GM23248 (cell line): Measurements from ENCODE around the gene TTC4. TPM values are rescaled to one million over a fixed set of nuclear protein-coding genes. Genes with fewer than 3 reads are reported as not detected.

Experiments
- DNase-seq: peaks from one replicate; pipeline ENCODE4 v3.0.0-alpha.2; 2015
- H2AFZ ChIP-seq: fragments of 200-600 bp; sonication (generic); 2 replicates; pipeline ENCODE4 v1.6.1; 2016; ENCODE audit warnings: antibody characterized with exemption
- H3F3A ChIP-seq: fragments of 200-600 bp; sonication (generic); 2 replicates; pipeline ENCODE4 v1.6.1; 2016; ENCODE audit warnings: mild to moderate bottlenecking, antibody characterized with exemption, mixed run types; ENCODE audit not compliant: insufficient read depth
- H3K27ac ChIP-seq: fragments of 200-600 bp; sonication (generic); 2 replicates; pipeline ENCODE4 v1.5.1; 2016; ENCODE audit warnings: mild to moderate bottlenecking
- H3K27me3 ChIP-seq: fragments of 200-600 bp; sonication (generic); replicated peaks from 2 replicates; pipeline ENCODE4 v1.6.1; 2016; ENCODE audit warnings: mild to moderate bottlenecking; ENCODE audit not compliant: insufficient read depth
- H3K36me3 ChIP-seq: fragments of 200-600 bp; sonication (generic); 2 replicates; pipeline ENCODE4 v1.6.1; 2016; ENCODE audit warnings: low read depth, mild to moderate bottlenecking
- H3K4me1 ChIP-seq: fragments of 200-600 bp; sonication (generic); 2 replicates; pipeline ENCODE4 v1.6.1; 2016; ENCODE audit warnings: mild to moderate bottlenecking; ENCODE audit not compliant: insufficient read depth
- H3K4me2 ChIP-seq: fragments of 200-600 bp; sonication (generic); one replicate; pipeline ENCODE4 v1.6.1; 2016; ENCODE audit warnings: mild to moderate bottlenecking; ENCODE audit not compliant: unreplicated experiment
- H3K4me3 ChIP-seq: fragments of 200-600 bp; sonication (generic); 2 replicates; pipeline ENCODE4 v1.5.1; 2016; ENCODE audit warnings: mild to moderate bottlenecking
- H3K79me2 ChIP-seq: fragments of 200-600 bp; sonication (generic); 2 replicates; pipeline ENCODE4 v1.6.1; 2016; ENCODE audit warnings: mild to moderate bottlenecking; ENCODE audit not compliant: insufficient read depth
- H3K9ac ChIP-seq: fragments of 200-600 bp; sonication (generic); 2 replicates; pipeline ENCODE4 v1.6.1; 2016; ENCODE audit warnings: mild to moderate bottlenecking
- H3K9me2 ChIP-seq: fragments of 200-600 bp; sonication (generic); 2 replicates; pipeline ENCODE4 v1.6.1; 2016; ENCODE audit warnings: mixed run types, mild to moderate bottlenecking, moderate library complexity; ENCODE audit not compliant: insufficient read depth
- H3K9me3 ChIP-seq: fragments of 200-600 bp; sonication (generic); one replicate; pipeline ENCODE4 v1.6.1; 2017; ENCODE audit warnings: low read depth
- H4K20me1 ChIP-seq: fragments of 200-600 bp; sonication (generic); 2 replicates; pipeline ENCODE4 v1.6.0; 2016; ENCODE audit not compliant: insufficient read depth
- EZH2 ChIP-seq: fragments of 200-600 bp; sonication (generic); IDR thresholded peaks from 2 replicates; pipeline ENCODE4 v1.6.1; 2018; ENCODE audit warnings: antibody characterized with exemption, mild to moderate bottlenecking; ENCODE audit not compliant: insufficient read depth, poor library complexity, severe bottlenecking
- EZH2phosphoT487 ChIP-seq: fragments of 200-600 bp; sonication (generic); IDR thresholded peaks from 2 replicates; pipeline ENCODE4 v1.6.1; 2018; ENCODE audit warnings: antibody characterized with exemption, moderate library complexity, mild to moderate bottlenecking, low read depth; ENCODE audit not compliant: insufficient read depth
- WGBS, 2 experiments: methylation state at CpG; one replicate each; pipeline ENCODE4 v1.1.6; 2015 to 2017; ENCODE audit warnings: low lambda C conversion rate in 2 of 2, low coverage in 1 of 2; ENCODE audit errors: missing lambda C conversion rate in 2 of 2; 5-methylcytosine and 5-hydroxymethylcytosine counted together
- in situ Hi-C: fragments of 300-500 bp; cut with MboI; formaldehyde crosslinking; loops from 2 replicates; pipeline ENCODE4 v1.15.0; 2020
- polyA plus RNA-seq: library from polyadenylated mRNA; unstranded; fragments of >200 nt; fragmentation: Nextera tagmentation; extraction: Ambion mirVana; gene quantifications from 2 replicates; pipeline ENCODE4 v1.2.1, GENCODE V29; 2016
- total RNA-seq: library from RNA; depleted of rRNA; stranded (reverse); fragments of >200 nt; shearing (Covaris generic); gene quantifications from 2 replicates; pipeline ENCODE4 v1.2.3, GENCODE V29; 2014

The TTC4 gene
- total and polyA plus RNA-seq, 2 experiments from 2014 or later: 24.2 to 27.1 TPM

DNA sequence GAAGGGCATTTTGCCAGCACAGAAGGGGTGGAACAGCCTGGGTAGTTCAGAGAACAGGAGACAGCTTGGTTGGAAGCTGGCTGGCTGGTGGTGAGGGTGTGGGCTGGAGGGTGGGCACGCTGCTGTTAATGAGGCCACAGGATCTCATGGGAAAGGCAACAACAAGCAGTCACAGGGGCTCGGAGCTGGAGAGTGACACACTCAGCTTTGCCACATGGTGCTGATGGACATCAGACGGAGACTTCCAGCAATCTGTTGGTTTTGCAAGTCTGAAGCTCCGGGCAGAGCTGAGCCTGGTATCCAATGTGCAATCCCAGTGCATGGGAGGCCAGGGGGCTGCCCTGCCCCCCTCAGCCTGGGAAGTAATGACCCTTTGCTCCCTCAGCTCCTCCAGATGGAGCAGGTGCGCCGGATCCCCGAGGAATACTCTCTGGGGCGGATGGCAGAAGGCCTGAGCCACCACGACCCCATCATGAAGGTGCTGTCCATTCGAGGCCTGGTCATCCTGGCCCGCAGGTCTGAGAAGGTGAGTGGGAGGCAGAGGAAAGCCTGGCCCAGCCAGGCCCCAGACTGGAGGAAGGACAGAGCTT lies 15.6 kb upstream of the TTC4 start:
- H3F3A ChIP-seq: no peaks in the 10 kb centered on the region
- no peaks in the 10 kb centered on the region for H4K20me1 ChIP-seq
- no peaks in the 10 kb centered on the region for H3K9me2 ChIP-seq
- H3K36me3 ChIP-seq: no peaks in the 10 kb centered on the region
- in situ Hi-C loops: no loop called here
- H3K4me2 ChIP-seq: no peak overlapping the region
- H3K27me3 ChIP-seq: peaks cover 2% of the 10 kb centered on the region; the same call in 1 of the 2 replicates
- H3K4me3 ChIP-seq: no peak overlapping the region
- no peak overlapping the region for H3K27ac ChIP-seq
- H3K79me2 ChIP-seq: no peaks in the 10 kb centered on the region
- no peak overlapping the region for H2AFZ ChIP-seq
- no peaks in the 10 kb centered on the region for H3K9me3 ChIP-seq
- no peak for DNase-seq
- no peaks in the 10 kb centered on the region for H3K4me1 ChIP-seq
- TF ChIP-seq EZH2 (no peak), EZH2phosphoT487 (no peak)
- 70 to 75% methylated on average over 11 of the region's 11 CpGs for WGBS, 2 experiments
- H3K9ac ChIP-seq: no peak overlapping the region

- no peak overlapping the region for H2AFZ ChIP-seq
- DNase-seq: no peak
- H4K20me1 ChIP-seq: no peaks in the 10 kb centered on the region
- no peaks in the 10 kb centered on the region for H3K9me3 ChIP-seq
- H3K27me3 ChIP-seq: peaks cover 2% of the 10 kb centered on the region; the same call in 1 of the 2 replicates
- H3F3A ChIP-seq: no peaks in the 10 kb centered on the region
- no peak overlapping the region for H3K4me2 ChIP-seq
- in situ Hi-C loops: no loop called here
- H3K9ac ChIP-seq: no peak overlapping the region
- TF ChIP-seq EZH2 (no peak), EZH2phosphoT487 (no peak)
- 77 to 78% methylated on average over 9 of the region's 9 CpGs for WGBS, 2 experiments
- H3K79me2 ChIP-seq: no peaks in the 10 kb centered on the region
- no peaks in the 10 kb centered on the region for H3K36me3 ChIP-seq
- no peak overlapping the region for H3K4me3 ChIP-seq
- no peaks in the 10 kb centered on the region for H3K4me1 ChIP-seq
- H3K9me2 ChIP-seq: no peaks in the 10 kb centered on the region
- no peak overlapping the region for H3K27ac ChIP-seq
Observed at GRCh38 chr1:54701066-54701465, 14.6 kb upstream of the TTC4 start.

DNA sequence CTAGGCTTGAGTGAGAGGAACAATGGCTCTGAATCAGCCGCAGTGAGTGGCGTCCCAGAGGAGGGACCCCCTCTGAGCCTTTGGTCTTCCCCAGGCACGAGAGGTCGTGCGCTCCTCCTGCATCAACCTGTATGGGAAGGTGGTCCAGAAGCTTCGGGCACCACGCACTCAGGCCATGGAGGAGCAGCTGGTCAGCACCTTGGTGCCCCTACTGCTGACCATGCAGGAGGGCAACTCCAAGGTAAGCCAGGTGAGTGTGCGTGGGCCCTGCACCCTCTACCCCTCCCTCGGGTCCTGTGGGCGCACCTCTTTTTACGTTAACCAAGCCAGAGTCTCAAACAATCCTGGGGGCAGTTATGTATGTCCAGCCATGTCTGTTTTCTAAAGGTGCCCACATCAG lies 13.7 kb upstream of the TTC4 start:
- no peak overlapping the region for H3K4me3 ChIP-seq
- H3K9me3 ChIP-seq: no peaks in the 10 kb centered on the region
- no peak overlapping the region for H3K9ac ChIP-seq
- DNase-seq: no peak
- H3K27me3 ChIP-seq: peaks cover 2% of the 10 kb centered on the region; the same call in 1 of the 2 replicates
- no peaks in the 10 kb centered on the region for H3F3A ChIP-seq
- no peak overlapping the region for H3K4me2 ChIP-seq
- no peaks in the 10 kb centered on the region for H3K79me2 ChIP-seq
- H3K27ac ChIP-seq: no peak overlapping the region
- H2AFZ ChIP-seq: no peak overlapping the region
- H4K20me1 ChIP-seq: no peaks in the 10 kb centered on the region
- TF ChIP-seq EZH2phosphoT487 (no peak), EZH2 (no peak)
- no peaks in the 10 kb centered on the region for H3K9me2 ChIP-seq
- in situ Hi-C loops: no loop called here
- H3K4me1 ChIP-seq: no peaks in the 10 kb centered on the region
- WGBS, 2 experiments: 68 to 69% methylated on average over 11 of the region's 11 CpGs
- H3K36me3 ChIP-seq: no peaks in the 10 kb centered on the region

- H3K4me2 ChIP-seq: no peak overlapping the region
- no peak overlapping the region for H3K27ac ChIP-seq
- H2AFZ ChIP-seq: no peak overlapping the region
- H3K4me3 ChIP-seq: no peak overlapping the region
- H3K9ac ChIP-seq: no peak overlapping the region
- H3K9me3 ChIP-seq: no peaks in the 10 kb centered on the region
- DNase-seq: no peak
- H4K20me1 ChIP-seq: no peaks in the 10 kb centered on the region
- H3F3A ChIP-seq: no peaks in the 10 kb centered on the region
- H3K4me1 ChIP-seq: no peaks in the 10 kb centered on the region
- H3K79me2 ChIP-seq: no peaks in the 10 kb centered on the region
- in situ Hi-C loops: no loop called here
- H3K27me3 ChIP-seq: peaks cover 2% of the 10 kb centered on the region; the same call in 1 of the 2 replicates
- TF ChIP-seq EZH2phosphoT487 (no peak), EZH2 (no peak)
- H3K36me3 ChIP-seq: no peaks in the 10 kb centered on the region
- 82 to 87% methylated on average over 10 of the region's 10 CpGs for WGBS, 2 experiments
- no peaks in the 10 kb centered on the region for H3K9me2 ChIP-seq
Observed at GRCh38 chr1:54703471-54703870, 12.2 kb upstream of the TTC4 start.
